Central memory CD4-positive, alpha-beta T cell (primary cell): Measurements from ENCODE around the gene ZNF66.
"Not testable (repeated sequence)": the region's sequence is repeated elsewhere in the genome, so short reads cannot be mapped to it uniquely, and the experiment has no call there.

ENCODE experiments used
- DNase-seq: peaks from one replicate; pipeline ENCODE4 v3.0.0; 2022
- total RNA-seq, 3 experiments: gene quantifications; one replicate each; lab custom pipeline; 2026; lab: John Stamatoyannopoulos, UW

ZNF66 gene
- total RNA-seq = 4.5 to 14.5 (median 8.3) reads per million in 3 experiments

DNA sequence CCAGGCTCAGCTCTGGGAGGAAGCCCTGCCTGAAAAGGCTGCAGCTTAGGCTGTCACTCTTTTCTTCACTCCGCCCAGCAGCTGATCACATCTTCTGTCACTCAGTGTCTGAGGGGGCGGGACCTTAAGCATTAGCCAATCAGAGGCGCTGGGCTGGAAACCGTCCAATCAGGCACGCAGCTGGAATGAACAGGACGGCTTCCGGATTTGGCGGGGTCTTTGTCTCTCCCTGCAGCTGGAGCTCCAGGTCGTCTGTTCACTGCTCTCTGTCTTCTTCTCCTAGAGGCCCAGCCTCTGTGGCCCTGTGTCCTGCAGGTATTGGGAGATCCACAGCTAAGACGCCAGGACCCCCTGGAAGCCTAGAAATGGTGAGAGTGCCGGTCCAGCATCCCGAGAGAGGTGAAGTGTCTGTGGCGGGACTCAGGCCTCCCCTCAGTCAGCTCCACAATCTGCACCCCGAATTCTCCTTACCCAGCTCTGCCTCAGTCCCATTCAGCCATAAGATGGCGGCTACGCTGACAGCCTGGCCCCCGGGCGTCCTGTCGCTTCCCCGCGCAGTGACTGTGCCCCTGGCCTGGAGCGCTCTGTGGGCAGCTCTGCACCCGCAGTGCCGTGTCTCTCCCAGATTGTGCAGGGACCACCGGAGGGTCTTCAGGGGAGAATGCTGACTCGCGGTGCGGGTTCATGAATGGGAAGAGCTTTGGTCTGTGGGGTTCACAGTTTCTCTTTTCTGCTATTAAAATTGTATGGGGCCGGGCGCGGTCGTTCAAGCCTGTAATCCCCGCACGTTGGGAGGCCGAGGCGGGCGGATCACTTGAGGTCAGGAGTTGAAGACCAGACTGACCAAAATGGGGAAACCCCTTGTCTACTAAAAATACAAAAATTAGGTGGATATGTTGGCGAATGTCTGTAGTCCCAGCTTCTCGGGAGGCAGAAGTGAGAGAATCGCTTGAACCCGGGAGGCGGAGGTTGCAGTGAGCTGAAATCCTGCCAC is at the start of gene ZNF66:
TSS of gene ZNF66 (plus strand) at position 222 of the 994 bp plus-strand sequence. CDS start at position 366, 144 bp downstream.
- DNase-seq = peak; percentile 93

DNA sequence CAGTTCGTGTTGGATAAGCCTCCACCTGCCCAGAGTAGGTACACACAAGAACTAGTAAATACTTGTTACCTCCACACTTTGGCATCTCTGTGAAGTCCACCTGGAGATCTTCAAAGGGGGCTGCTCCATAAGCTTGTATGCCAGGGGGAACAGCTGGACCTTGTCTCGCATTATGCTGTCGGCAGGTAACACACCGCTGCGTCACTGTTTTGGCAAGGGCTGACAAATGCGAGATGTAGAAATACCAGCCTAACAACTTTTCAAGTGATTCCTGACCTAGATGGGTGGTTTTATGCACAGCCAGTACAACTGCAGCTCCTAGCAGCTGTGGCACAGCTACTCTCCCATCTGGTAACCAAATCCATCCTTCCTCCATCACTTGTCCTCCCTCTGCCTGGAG is 25.9 kb upstream of the ZNF66 start:
- DNase-seq = not testable (repeated sequence)

DNA sequence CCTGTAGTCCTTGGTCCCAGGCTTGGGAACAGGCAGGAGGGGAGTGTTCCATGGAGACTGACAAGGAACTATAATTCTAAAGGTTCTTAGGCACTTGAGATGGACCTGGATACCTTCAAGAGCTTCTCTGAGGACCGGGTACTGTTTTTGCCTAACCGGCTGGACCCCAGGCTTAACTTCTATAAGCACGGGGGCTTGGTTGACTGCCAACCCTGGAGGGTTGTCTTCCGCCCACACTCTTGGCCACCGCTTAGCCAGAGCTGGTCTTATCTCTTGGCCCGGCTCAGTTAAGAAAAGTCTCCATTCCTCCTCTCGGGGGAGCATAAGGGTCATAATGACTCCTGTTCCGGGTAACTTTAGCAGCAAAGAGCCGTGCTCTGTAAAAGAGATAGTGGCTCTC is 23.8 kb upstream of the ZNF66 start:
- DNase-seq = not testable (repeated sequence)

DNA sequence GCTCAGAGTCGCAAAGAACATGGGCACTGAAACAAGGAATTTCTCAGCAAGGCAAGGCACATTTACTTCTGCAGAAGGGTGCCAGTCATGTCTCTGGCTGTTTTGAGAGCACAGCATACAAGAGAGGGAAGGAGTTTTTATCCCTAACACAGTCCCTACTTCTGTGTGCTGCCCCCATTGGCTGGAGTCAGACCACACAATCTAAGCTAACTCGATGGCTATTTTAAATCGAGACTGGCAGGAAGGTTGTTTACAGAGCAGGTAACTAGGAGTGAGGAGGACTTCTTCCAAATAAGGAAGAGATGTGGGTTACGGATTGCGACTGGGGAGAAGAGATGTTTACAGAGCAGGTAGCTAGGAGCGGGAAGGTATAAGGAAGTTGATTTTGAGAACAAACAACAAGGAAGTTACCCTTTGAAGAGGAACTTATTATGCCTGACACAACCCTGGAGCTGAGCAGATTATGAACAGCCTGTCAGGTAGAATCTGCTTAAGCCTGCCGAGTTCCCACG is 6.8 kb upstream of the ZNF66 start:
- DNase-seq = not testable (repeated sequence)

DNA sequence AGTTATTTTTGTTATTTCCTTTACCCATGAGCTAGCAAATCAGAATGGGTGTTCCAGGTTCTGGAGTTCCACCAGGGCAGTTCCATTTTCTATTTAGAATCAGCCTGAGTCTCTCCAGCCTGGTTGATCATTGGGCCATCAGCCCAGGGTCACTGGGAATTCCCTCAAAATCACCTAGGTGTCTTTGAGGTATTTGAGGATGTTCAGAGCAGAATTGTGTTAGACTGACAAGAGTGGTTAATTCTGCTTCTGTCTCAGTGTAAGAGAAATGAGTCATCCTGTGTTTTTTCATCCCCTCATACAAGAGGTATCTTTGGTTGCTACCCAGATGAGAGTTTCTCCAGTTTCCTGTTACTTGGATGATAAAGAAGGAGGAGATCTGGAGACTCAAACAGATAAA is 11.7 kb downstream of the ZNF66 start:
- no peak for DNase-seq

DNA sequence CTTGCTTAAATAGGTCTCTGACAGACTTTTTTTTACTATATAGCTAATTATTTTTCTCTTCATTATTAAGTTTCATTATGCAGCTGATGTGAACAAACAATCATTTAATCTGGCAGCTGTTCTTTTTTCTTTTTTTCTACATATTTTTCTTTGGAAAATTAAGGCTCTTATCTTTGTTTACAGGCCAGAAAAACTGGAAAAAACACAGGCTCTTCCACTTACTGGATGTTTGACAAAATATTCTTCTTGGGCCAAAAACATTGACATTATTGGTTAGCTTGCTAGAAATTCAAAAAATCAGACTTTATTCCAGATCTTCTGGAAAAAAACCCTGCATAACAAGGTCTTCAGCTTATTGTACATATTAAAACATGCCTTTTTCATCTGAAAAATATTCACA is 15.7 kb downstream of the ZNF66 start:
- DNase-seq = no peak

DNA sequence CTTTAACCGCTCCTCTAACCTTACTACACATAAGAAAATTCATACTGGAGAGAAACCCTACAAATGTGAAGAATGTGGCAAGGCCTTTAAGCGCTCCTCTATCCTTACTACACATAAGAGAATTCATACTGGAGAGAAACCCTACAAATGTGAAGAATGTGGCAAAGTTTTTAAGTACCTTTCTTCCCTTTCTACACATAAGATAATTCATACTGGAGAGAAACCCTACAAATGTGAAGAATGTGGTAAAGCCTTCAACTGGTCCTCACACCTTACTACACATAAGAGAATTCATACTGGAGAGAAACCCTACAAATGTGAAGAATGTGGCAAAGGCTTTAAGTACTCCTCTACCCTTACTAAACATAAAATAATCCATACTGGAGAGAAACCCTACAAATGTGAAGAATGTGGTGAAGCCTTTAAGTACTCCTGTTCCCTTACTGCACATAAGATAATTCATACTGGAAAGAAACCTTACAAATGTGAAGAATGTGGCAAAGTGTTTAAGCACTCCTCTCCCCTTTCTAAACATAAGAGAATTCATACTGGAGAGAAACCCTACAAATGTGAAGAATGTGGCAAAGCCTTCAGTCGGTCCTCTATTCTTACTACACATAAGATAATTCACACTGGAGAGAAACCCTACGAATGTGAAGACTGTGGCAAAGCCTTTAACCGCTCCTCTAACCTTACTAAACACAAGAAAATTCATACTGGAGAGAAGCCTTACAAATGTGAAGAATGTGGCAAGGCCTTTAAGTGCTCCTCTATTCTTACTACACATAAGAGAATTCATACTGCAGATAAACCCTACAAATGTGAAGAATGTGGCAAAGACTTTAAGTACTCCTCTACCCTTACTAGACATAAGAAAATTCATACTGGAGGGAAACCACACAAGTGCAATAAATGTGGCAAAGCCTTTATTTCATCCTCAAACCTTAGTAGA is 30.5 kb downstream of the ZNF66 start:
- not testable (repeated sequence) for DNase-seq

DNA sequence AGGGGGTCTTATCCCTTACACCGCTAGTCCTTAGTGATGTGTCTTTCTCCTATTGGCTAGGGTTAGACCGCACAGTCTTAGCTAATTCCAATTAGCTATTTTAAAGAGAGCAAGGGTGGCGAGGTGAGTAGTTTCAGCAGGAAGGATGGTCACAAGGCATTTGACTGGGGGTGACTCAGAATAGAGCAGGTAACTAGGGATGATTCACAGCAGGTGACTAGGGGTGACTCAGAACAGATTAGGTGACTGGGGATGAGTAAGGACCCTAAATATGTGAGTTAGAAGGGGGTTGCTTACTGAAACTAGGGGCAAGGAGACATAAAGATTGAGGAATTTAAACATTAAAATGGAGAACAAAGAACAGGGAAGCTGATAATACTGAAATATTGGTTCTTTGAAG is 64.3 kb downstream of the ZNF66 start:
- no peak for DNase-seq
